Measurements from ENCODE around the gene C1QTNF12. TPM values are rescaled to one million over a fixed set of nuclear protein-coding genes. Genes with fewer than 3 reads are reported as not detected.

The C1QTNF12 gene
- total RNA-seq, 1 experiment from 2014 or later = 4.4 TPM

DNA sequence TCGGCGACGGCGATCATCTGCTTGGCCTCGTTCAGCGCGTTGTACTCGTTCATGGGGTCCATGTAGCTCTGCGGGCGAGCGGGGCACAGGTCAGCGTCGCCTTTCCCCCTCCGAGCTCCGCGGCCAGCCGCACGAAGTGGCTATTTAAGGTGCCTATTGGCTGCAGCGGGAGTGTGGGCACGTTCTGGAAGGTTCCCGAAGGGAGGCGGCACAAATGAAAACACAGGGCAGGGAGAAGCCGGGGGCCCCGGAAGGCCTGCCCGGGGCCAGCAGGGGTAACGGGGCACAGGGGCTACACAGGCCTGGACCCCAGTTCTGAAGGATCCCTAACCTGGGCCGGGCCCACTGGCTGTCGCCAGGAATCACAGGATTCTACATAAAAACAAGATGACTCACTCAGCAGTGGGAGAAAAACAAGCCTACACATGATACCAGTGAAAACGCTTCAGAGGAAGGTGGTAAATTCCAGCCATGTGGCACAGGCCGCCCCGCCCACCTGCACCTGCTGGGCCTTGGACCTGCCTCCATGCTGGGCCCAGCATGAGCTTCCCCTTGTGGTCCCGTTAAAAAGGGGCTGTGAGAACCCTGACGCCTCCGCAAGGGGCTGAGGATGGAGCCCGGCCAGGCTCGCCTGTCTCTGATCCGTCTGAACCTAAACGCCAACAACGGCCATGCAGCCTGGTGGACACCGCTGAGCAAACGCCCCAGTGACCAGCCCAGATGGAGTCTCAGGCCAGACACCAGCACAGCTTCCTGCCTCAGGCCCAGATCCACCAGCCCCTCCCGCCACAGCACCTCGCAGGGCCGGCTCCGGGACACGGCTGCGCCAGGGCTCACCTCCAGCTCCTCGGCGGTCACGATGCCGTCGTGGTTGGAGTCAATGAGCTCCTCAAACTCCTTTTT lies 28.6 kb downstream of the C1QTNF12 start:
- Histone ChIP-seq H3K36me3 (ENCODE audit: insufficient read depth, low read length, poor library complexity, severe bottlenecking) (peaks cover 31% of the 10 kb centered on the region), H3K27ac (ENCODE audit: low read depth, low read length, poor library complexity, severe bottlenecking) (peak overlapping the region; percentile 37), H3K4me3 (ENCODE audit: low read depth, low read length, poor library complexity, severe bottlenecking) (no peak overlapping the region), H3K9me3 (ENCODE audit: low read depth, low read length, poor library complexity, severe bottlenecking) (no peaks in the 10 kb centered on the region), H3K27me3 (replicated peaks; ENCODE audit: insufficient read depth, low read depth, low read length, poor library complexity) (no peaks in the 10 kb centered on the region), H3K4me1 (ENCODE audit: insufficient read depth, low read length, poor library complexity, severe bottlenecking) (peaks cover 18% of the 10 kb centered on the region)
- no TSS peak for BruUV-seq (replicated peaks)
- DNase-seq (ENCODE audit: low spot score) = peak; percentile 72
- ChIA-PET POLR2A (ENCODE audit: low non-redundant PET) (no interaction called here), CTCF (no interaction called here)
- intact Hi-C loops (cut with micrococcal nuclease; ENCODE audit: unreplicated experiment) = loop anchor here (5.0 kb wide), 1 partner anchor 46 kb away; the partner anchor contains the start of gene TTLL10
- TF ChIP-seq, protein P1, sequence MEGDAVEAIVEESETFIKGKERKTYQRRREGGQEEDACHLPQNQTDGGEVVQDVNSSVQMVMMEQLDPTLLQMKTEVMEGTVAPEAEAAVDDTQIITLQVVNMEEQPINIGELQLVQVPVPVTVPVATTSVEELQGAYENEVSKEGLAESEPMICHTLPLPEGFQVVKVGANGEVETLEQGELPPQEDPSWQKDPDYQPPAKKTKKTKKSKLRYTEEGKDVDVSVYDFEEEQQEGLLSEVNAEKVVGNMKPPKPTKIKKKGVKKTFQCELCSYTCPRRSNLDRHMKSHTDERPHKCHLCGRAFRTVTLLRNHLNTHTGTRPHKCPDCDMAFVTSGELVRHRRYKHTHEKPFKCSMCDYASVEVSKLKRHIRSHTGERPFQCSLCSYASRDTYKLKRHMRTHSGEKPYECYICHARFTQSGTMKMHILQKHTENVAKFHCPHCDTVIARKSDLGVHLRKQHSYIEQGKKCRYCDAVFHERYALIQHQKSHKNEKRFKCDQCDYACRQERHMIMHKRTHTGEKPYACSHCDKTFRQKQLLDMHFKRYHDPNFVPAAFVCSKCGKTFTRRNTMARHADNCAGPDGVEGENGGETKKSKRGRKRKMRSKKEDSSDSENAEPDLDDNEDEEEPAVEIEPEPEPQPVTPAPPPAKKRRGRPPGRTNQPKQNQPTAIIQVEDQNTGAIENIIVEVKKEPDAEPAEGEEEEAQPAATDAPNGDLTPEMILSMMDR (conservative IDR thresholded peaks at IDR 0.05; ENCODE audit: low read depth, low read length) = no peak

DNA sequence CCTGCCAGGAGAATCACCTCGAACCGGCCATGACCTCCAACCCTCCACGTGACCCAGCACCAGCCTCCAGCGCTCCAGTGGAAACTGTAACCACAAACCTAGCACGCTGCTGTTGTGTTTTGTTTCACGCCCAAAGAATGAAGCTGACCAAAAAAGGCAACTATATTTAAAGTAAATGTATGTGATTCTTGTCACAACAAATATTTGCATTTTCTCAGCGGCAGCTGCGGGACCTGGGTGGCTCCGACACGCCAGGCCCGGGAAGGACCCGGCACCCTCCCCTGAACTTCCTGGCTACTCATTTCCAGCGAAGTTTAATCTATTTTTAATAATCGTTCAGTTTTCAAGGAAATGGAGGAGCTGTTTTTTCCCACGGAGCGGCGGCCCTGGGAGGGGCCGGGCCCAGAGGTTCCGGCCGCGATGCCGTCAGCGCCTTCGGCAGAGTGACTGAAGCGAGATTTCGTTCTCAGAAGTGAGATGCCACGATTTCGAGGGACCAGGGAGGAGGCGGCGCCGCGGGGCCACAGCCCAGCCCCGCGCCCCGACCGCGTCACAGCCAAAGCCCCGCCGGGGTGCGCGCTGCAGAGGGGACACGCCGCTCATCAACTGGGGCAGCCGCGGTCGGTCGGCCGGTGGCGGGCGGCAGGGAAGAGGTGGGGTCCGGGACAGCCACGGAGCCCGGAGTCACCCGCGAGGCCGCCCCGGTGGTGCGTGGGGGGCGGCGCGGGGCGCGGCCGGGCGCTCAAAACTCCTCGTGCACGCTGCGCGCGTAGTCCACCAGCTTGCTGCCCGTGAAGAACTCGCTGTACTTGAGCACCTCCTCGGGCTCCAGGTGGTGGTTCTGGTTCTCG lies 29.5 kb downstream of the C1QTNF12 start:
- intact Hi-C loops (cut with micrococcal nuclease; ENCODE audit: unreplicated experiment) = loop anchor here (5.0 kb wide), 1 partner anchor 45 kb away; the partner anchor contains the start of gene TTLL10
- CTCF ChIA-PET = no interaction called here
- DNase-seq (ENCODE audit: low spot score) = no peak

DNA sequence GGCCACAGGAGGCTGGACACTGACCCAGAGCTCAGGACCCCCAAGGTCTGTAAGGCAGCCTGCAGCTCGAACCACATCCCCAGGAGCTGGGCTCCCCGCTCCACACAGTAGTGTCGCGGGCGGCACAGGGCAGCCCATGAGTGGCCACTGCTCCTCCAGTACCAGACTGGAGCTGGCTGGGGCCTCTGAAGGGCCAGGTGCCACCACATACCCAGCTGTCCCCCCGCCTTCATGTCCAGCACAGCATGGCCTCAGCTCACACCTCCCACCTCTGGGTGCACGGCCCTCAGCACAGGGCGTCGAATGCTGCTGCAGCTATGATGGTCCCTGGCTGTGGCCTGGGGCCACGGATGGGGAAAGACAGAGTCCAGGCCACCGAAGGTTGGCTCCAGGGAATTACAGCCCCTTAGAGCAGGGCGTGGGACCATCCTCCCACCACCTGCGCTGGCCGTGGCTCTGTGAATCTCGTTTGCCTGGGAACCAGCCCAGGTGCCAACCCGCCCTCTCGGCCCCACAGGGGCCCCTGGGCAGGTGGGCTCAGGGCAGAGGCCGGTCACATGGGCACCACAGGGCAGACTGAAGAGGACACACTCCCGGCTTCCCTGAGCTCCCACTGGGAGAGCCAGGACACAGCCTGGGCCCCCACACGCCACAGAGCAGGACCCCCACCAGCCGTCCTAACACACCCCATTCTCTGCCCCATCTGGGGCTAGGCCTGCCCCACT lies 30.5 kb downstream of the C1QTNF12 start:
- Histone ChIP-seq H3K4me3 (ENCODE audit: low read depth, low read length, poor library complexity, severe bottlenecking) (no peak overlapping the region), H3K9me3 (ENCODE audit: low read depth, low read length, poor library complexity, severe bottlenecking) (no peaks in the 10 kb centered on the region), H3K36me3 (ENCODE audit: insufficient read depth, low read length, poor library complexity, severe bottlenecking) (peaks cover 20% of the 10 kb centered on the region), H3K27ac (ENCODE audit: low read depth, low read length, poor library complexity, severe bottlenecking) (no peak overlapping the region), H3K4me1 (ENCODE audit: insufficient read depth, low read length, poor library complexity, severe bottlenecking) (peaks cover 18% of the 10 kb centered on the region), H3K27me3 (replicated peaks; ENCODE audit: insufficient read depth, low read depth, low read length, poor library complexity) (no peaks in the 10 kb centered on the region)
- CTCF ChIA-PET = no interaction called here
- DNase-seq (ENCODE audit: low spot score) = no peak
- POLR2A ChIA-PET (ENCODE audit: low non-redundant PET) = no interaction called here
- no TSS peak for BruUV-seq (replicated peaks)
- intact Hi-C loops (cut with micrococcal nuclease; ENCODE audit: unreplicated experiment) = loop anchor here (5.0 kb wide), 1 partner anchor 44 kb away; the partner anchor contains the start of gene TTLL10
- TF ChIP-seq, protein P1 (conservative IDR thresholded peaks at IDR 0.05; ENCODE audit: low read depth, low read length) = no peak
- TF ChIP-seq EZH2 (IDR thresholded peaks at IDR 0.05; ENCODE audit: borderline replicate concordance, low read depth, low read length, poor library complexity, severe bottlenecking) = no peak

More for the DNA sequence above, 29.5 kb downstream of the C1QTNF12 start:
- Histone ChIP-seq H3K9me3 (ENCODE audit: low read depth, low read length, poor library complexity, severe bottlenecking) (no peaks in the 10 kb centered on the region), H3K27ac (ENCODE audit: low read depth, low read length, poor library complexity, severe bottlenecking) (no peak overlapping the region), H3K27me3 (replicated peaks; ENCODE audit: insufficient read depth, low read depth, low read length, poor library complexity) (no peaks in the 10 kb centered on the region), H3K4me3 (ENCODE audit: low read depth, low read length, poor library complexity, severe bottlenecking) (no peak overlapping the region), H3K4me1 (ENCODE audit: insufficient read depth, low read length, poor library complexity, severe bottlenecking) (peaks cover 18% of the 10 kb centered on the region), H3K36me3 (ENCODE audit: insufficient read depth, low read length, poor library complexity, severe bottlenecking) (peaks cover 25% of the 10 kb centered on the region)
- POLR2A ChIA-PET (ENCODE audit: low non-redundant PET) = no interaction called here
- TF ChIP-seq EZH2 (IDR thresholded peaks at IDR 0.05; ENCODE audit: borderline replicate concordance, low read depth, low read length, poor library complexity, severe bottlenecking) = no peak
- TF ChIP-seq, protein P1 (conservative IDR thresholded peaks at IDR 0.05; ENCODE audit: low read depth, low read length) = no peak
- TSS peak; percentile 91 for BruUV-seq (replicated peaks)

Measured in A673 (cell line).